DND-41 (cell line): ENCODE measurements around the gene STAG3.
"Not testable (repeated sequence)": the region's sequence is repeated elsewhere in the genome, so short reads cannot be mapped to it uniquely, and the experiment has no call there.

Source experiments
- ATAC-seq: fragments of 200-7000 bp; cut with Tn5 transposase; 3 replicates; pipeline ENCODE4 v1.9.1; 2021; ENCODE audit warnings: low read depth; ENCODE audit not compliant: insufficient read depth
- DNase-seq: peaks from one replicate; pipeline ENCODE4 v3.0.0-alpha.2; 2020
- H2AFZ ChIP-seq: 2 replicates; pipeline ENCODE4 v1.6.0; 2012; ENCODE audit warnings: low read depth, low read length
- H3K27ac ChIP-seq: 2 replicates; pipeline ENCODE4 v1.5.1; 2012; ENCODE audit warnings: low read length, inconsistent platforms
- H3K27me3 ChIP-seq: fragments of 200-600 bp; sonication (generic); 2 replicates; pipeline ENCODE4 v1.6.0; 2012; ENCODE audit warnings: low read length, mild to moderate bottlenecking, inconsistent platforms; ENCODE audit not compliant: insufficient read depth, poor library complexity
- H3K36me3 ChIP-seq: 2 replicates; pipeline ENCODE4 v1.5.1; 2012; ENCODE audit warnings: low read length, inconsistent platforms; ENCODE audit not compliant: insufficient read depth
- H3K4me1 ChIP-seq: 2 replicates; pipeline ENCODE4 v1.5.1; 2012; ENCODE audit warnings: mild to moderate bottlenecking, low read length; ENCODE audit not compliant: insufficient read depth
- H3K4me2 ChIP-seq: 2 replicates; pipeline ENCODE4 v1.6.0; 2012; ENCODE audit warnings: mild to moderate bottlenecking, moderate library complexity, low read length, inconsistent platforms; ENCODE audit not compliant: insufficient read depth
- H3K4me3 ChIP-seq, 2 experiments: fragments of 200-600 bp in 1 of 2; shearing (Covaris generic) in 1 of 2; 2 replicates each; pipeline ENCODE4 v1.5.1; 2012 to 2016; ENCODE audit warnings: inconsistent platforms in 2 of 2, low read length in 2 of 2, mild to moderate bottlenecking in 2 of 2, low read depth in 1 of 2, moderate library complexity in 1 of 2
- H3K79me2 ChIP-seq: 2 replicates; pipeline ENCODE4 v1.6.0; 2012; ENCODE audit warnings: low read length, inconsistent platforms; ENCODE audit not compliant: insufficient read depth
- H3K9ac ChIP-seq: 2 replicates; pipeline ENCODE4 v1.6.0; 2012; ENCODE audit warnings: low read depth, mild to moderate bottlenecking, inconsistent platforms, low read length, moderate library complexity
- H3K9me3 ChIP-seq: 2 replicates; pipeline ENCODE4 v1.5.1; 2012; ENCODE audit warnings: low read length, moderate library complexity, mild to moderate bottlenecking, inconsistent platforms; ENCODE audit not compliant: insufficient read depth, severe bottlenecking
- H4K20me1 ChIP-seq: 2 replicates; pipeline ENCODE4 v1.6.0; 2012; ENCODE audit warnings: low read length; ENCODE audit not compliant: insufficient read depth
- EZH2 ChIP-seq: IDR thresholded peaks from 3 replicates; pipeline ENCODE4 v1.6.1; 2012; ENCODE audit warnings: borderline replicate concordance, low read depth, mild to moderate bottlenecking, moderate library complexity, low read length, inconsistent platforms; ENCODE audit not compliant: severe bottlenecking
- TF ChIP-seq, protein P1 (sequence below): IDR thresholded peaks from 2 replicates; pipeline ENCODE4 v1.5.1; 2012; ENCODE audit warnings: borderline replicate concordance, low read length, moderate library complexity, mild to moderate bottlenecking; ENCODE audit not compliant: poor library complexity, severe bottlenecking; ENCODE audit errors: extremely low read depth

STAG3 gene

DNA sequence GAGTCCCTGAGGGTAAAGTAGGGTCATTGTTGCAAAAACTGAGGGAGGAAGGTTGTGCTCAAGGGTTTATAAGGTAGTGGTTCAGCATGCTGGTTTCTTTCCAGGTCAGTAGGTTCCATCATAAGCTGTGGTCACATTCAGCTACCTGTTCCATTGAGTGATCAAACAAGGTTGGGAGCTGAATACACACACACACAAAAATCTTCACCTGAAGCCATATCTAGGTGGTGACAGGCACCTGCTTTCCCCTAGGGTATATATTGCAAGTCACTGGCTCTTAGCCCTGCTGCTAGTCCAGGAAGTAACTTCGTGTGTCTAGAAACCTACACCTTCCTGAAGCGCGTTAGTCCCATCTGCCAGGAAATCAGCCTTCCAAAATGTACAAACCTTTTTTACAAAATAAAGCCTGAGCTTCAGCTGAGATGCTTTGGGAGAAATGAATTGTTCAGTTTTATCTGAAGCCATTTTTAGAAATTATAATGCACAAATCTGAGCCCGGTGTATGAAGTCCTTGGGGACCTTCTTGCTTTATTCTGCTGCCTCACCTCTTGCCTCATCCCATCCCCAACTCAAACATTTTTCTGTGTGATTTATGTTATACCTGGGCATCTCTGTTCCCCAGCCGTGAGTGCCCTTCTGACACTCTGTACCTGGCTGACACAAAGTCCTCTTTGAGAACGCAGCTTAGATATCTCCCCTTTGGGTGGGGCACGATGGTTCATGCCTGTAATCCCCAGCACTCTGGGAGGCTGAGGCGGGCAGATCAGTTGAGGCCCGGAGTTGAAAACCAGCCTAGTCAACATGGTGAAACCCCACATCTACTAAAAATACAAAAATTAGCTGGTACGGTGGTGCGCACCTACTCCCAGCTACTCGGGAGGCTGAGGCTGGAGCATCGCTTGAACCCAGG is 39.6 kb upstream of the STAG3 start:
- Histone ChIP-seq H3K27ac (no peak overlapping the region), H3K4me1 (no peaks in the 10 kb centered on the region), H3K4me3 (no peak overlapping the region), H3K9me3 (no peaks in the 10 kb centered on the region), H3K9ac (no peak overlapping the region), H4K20me1 (no peaks in the 10 kb centered on the region), H3K4me2 (no peak overlapping the region), H3K79me2 (no peaks in the 10 kb centered on the region), H3K36me3 (no peaks in the 10 kb centered on the region), H3K27me3 (no peaks in the 10 kb centered on the region), H2AFZ (no peak overlapping the region)
- no peak for DNase-seq
- no peak for ATAC-seq
- TF ChIP-seq, protein P1, sequence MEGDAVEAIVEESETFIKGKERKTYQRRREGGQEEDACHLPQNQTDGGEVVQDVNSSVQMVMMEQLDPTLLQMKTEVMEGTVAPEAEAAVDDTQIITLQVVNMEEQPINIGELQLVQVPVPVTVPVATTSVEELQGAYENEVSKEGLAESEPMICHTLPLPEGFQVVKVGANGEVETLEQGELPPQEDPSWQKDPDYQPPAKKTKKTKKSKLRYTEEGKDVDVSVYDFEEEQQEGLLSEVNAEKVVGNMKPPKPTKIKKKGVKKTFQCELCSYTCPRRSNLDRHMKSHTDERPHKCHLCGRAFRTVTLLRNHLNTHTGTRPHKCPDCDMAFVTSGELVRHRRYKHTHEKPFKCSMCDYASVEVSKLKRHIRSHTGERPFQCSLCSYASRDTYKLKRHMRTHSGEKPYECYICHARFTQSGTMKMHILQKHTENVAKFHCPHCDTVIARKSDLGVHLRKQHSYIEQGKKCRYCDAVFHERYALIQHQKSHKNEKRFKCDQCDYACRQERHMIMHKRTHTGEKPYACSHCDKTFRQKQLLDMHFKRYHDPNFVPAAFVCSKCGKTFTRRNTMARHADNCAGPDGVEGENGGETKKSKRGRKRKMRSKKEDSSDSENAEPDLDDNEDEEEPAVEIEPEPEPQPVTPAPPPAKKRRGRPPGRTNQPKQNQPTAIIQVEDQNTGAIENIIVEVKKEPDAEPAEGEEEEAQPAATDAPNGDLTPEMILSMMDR, result no peak
- no peak for TF ChIP-seq EZH2

DNA sequence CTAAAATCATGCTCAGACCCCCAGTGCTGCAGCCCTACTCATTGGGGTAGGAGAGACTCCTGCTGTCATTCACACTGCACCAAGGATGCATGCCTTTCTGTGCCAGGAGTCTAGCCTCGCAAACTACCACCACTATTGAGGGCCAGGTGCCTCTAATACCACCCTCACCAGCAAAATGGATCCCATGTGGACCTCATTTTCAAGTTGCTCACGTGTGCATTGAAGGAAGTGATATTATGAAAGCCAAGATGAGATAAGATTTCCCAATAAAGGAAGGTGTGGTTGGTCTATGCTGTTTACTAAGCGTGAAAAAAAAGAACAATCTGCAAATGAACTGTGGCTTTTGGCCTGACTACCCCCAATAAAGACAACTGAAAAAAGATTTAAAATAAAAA is 36.2 kb upstream of the STAG3 start:
- no peak overlapping the region for H3K4me3 ChIP-seq
- TF ChIP-seq, protein P1, result no peak
- no peak for TF ChIP-seq EZH2
- ATAC-seq (no peak), DNase-seq (no peak)
- H2AFZ ChIP-seq, result no peak overlapping the region
- H3K4me1 ChIP-seq, result no peaks in the 10 kb centered on the region
- H3K36me3 ChIP-seq, result no peaks in the 10 kb centered on the region
- no peak overlapping the region for H3K27ac ChIP-seq
- no peaks in the 10 kb centered on the region for H3K9me3 ChIP-seq
- no peaks in the 10 kb centered on the region for H3K79me2 ChIP-seq
- no peaks in the 10 kb centered on the region for H3K27me3 ChIP-seq
- H4K20me1 ChIP-seq, result no peaks in the 10 kb centered on the region
- H3K9ac ChIP-seq, result no peak overlapping the region
- no peak overlapping the region for H3K4me2 ChIP-seq

DNA sequence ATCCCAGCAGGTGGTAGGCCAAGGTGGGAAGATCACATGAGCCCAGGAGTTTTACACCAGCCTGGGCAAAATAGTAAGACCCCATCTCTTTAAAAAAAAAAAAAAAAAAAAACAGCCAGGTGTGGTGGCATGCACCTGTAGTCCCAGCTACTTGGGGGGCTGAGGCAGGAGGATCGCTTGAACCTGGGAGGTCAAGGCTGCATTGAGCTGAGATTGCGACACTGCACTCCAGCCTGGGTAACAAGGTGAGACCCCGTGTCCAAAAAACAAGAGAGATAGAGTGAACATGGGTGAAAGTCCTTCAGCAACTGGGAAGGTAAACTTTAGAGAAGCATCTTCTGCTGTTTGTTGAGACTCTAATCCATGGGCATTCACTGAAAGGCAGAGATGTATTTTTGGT is 35.3 kb upstream of the STAG3 start:
- ATAC-seq, result no peak
- no peaks in the 10 kb centered on the region for H3K27me3 ChIP-seq

DNA sequence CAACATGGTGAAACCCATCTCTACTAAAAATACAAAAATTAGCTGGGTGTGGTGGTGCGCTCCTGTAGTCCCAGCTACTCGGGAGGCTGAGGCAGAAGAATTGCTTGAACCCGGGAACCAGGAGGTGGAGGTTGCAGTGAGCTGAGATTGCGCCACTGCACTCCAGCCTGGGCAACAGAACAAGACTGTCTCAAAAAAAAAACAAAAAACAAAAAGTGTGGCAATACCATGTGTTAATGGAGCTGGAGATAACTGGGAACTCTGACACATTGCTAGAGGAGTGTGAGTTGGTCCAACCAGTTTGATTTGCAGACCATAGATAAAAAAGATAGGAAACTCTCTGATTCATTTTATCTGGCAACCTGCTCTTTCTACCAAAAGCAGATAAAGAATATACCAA is 31.4 kb upstream of the STAG3 start:
- peaks cover 20% of the 10 kb centered on the region for H3K79me2 ChIP-seq
- not testable (repeated sequence) for DNase-seq, ATAC-seq

More for the DNA sequence above, 35.3 kb upstream of the STAG3 start:
- no peaks in the 10 kb centered on the region for H3K9me3 ChIP-seq
- DNase-seq, result no peak
- no peak overlapping the region for H2AFZ ChIP-seq
- H3K79me2 ChIP-seq, result no peaks in the 10 kb centered on the region
- TF ChIP-seq, protein P1, result no peak
- no peak for TF ChIP-seq EZH2
- H3K4me1 ChIP-seq, result no peaks in the 10 kb centered on the region
- H3K36me3 ChIP-seq, result no peaks in the 10 kb centered on the region
- H3K9ac ChIP-seq, result no peak overlapping the region
- no peak overlapping the region for H3K4me3 ChIP-seq
- H3K27ac ChIP-seq, result no peak overlapping the region
- no peak overlapping the region for H3K4me2 ChIP-seq
- H4K20me1 ChIP-seq, result no peaks in the 10 kb centered on the region

More for the DNA sequence above, 31.4 kb upstream of the STAG3 start:
- peaks cover 26% of the 10 kb centered on the region for H3K4me1 ChIP-seq
- H2AFZ ChIP-seq, H3K27ac ChIP-seq, H3K36me3 ChIP-seq, H3K9ac ChIP-seq, H3K4me2 ChIP-seq, H3K27me3 ChIP-seq, H3K9me3 ChIP-seq, H3K4me3 ChIP-seq, H4K20me1 ChIP-seq: not testable (repeated sequence)
